Omental fat pad (tissue), 4 donors: ENCODE data around the gene MNT. TPM values are rescaled to one million over a fixed set of nuclear protein-coding genes. Genes with fewer than 3 reads are reported as not detected.

ENCODE experiments used
- ATAC-seq: fragments of 150-250 bp; one replicate; pipeline ENCODE4 v1.9.1; 2016; ENCODE audit warnings: mild to moderate bottlenecking, moderate library complexity; ENCODE audit not compliant: low FRiP score
- DNase-seq: peaks from one replicate; pipeline ENCODE4 v3.0.0-alpha.2; 2019; ENCODE audit warnings: low spot score
- CTCF ChIP-seq, 3 donors: fragments of 450-650 bp; IDR thresholded peaks; one replicate each; pipeline ENCODE4 v1.5.1; 2016 to 2017; ENCODE audit warnings: antibody characterized with exemption in 3 of 3, mild to moderate bottlenecking in 3 of 3, moderate library complexity in 2 of 3
- total RNA-seq, 4 donors: library from RNA; depleted of rRNA; stranded (reverse); fragments of >200 nt; gene quantifications; one replicate each; pipeline ENCODE4 v1.1.0, GENCODE V29; 2016

MNT gene
- total RNA-seq, 4 donors from 2014 or later, result 11.9 to 23.2 (median 18.5) TPM

GRCh38 chr17:2427910-2428309 is 27.1 kb upstream of the MNT start:
- DNase-seq, result no peak
- no peak for TF ChIP-seq CTCF (IDR thresholded peaks at IDR 0.05)
- no peak for ATAC-seq

- TF ChIP-seq CTCF (IDR thresholded peaks at IDR 0.05), result no peak
- no peak for DNase-seq
- ATAC-seq, result no peak
Measured at GRCh38 chr17:2427215-2427614, 26.4 kb upstream of the MNT start.

- DNase-seq, result no peak
- ATAC-seq, result no peak
- no peak for TF ChIP-seq CTCF (IDR thresholded peaks at IDR 0.05)
Measured at GRCh38 chr17:2423271-2423670, 22.4 kb upstream of the MNT start.

GRCh38 chr17:2421315-2422147 is 20.7 kb upstream of the MNT start:
- no peak for TF ChIP-seq CTCF (IDR thresholded peaks at IDR 0.05)
- ATAC-seq (no peak), DNase-seq (no peak)

GRCh38 chr17:2420176-2420575 is 19.3 kb upstream of the MNT start:
- TF ChIP-seq CTCF (IDR thresholded peaks at IDR 0.05), result no peak
- no peak for ATAC-seq
- DNase-seq, result no peak

GRCh38 chr17:2419486-2419885 is 18.6 kb upstream of the MNT start:
- no peak for ATAC-seq
- DNase-seq, result no peak
- TF ChIP-seq CTCF (IDR thresholded peaks at IDR 0.05), result no peak

- DNase-seq, result no peak
- no peak for TF ChIP-seq CTCF (IDR thresholded peaks at IDR 0.05)
- peak; percentile 22 for ATAC-seq
Measured at GRCh38 chr17:2418572-2418971, 17.7 kb upstream of the MNT start.
